AG04450 (cell line): ENCODE measurements around the gene GKAP1. TPM values are rescaled to one million over a fixed set of nuclear protein-coding genes. Genes with fewer than 3 reads are reported as not detected.
A peak's percentile ranks its signal among the peaks of the same experiment; 100 is the strongest.
"Not testable (repeated sequence)": the region's sequence is repeated elsewhere in the genome, so short reads cannot be mapped to it uniquely, and the experiment has no call there.

Experiments
- CTCF ChIA-PET: fragments of 300-600, 350-600 bp; formaldehyde crosslinking; extraction: SDS; loops from one replicate; lab custom pipeline; 2022; ENCODE audit warnings: antibody characterized with exemption, inconsistent platforms; lab: Charles Lee
- POLR2A ChIA-PET: fragments of 350-600 bp; formaldehyde crosslinking; extraction: SDS; loops from one replicate; lab custom pipeline; 2021; ENCODE audit warnings: antibody characterized with exemption, inconsistent platforms; lab: Yijun Ruan, JAX
- DNase-seq: peaks from one replicate; pipeline ENCODE4 v3.0.0-alpha.2; 2011; ENCODE audit warnings: low read depth, low spot score
- H3K27ac ChIP-seq: one replicate; pipeline ENCODE4 v1.5.1; 2012; ENCODE audit warnings: low read depth, low read length, control low read depth
- H3K27me3 ChIP-seq: one replicate; pipeline ENCODE4 v1.6.0; 2012; ENCODE audit warnings: low read length; ENCODE audit not compliant: control insufficient read depth, insufficient read depth
- H3K4me3 ChIP-seq: 2 replicates; pipeline ENCODE4 v1.5.1; 2011; ENCODE audit warnings: mild to moderate bottlenecking, low read depth, low read length, control low read depth
- H3K9me3 ChIP-seq: 2 replicates; pipeline ENCODE4 v1.5.1; 2012; ENCODE audit warnings: low read length; ENCODE audit not compliant: control insufficient read depth, insufficient read depth
- CTCF ChIP-seq: IDR thresholded peaks from 2 replicates; pipeline ENCODE4 v1.5.1; 2011; ENCODE audit warnings: low read depth, low read length, control low read depth, inconsistent platforms
- polyA plus RNA-seq: library from polyadenylated mRNA; depleted of rRNA; stranded (reverse); fragments of >200 nt; gene quantifications from 2 replicates; pipeline ENCODE4 v1.2.3, GENCODE V29; 2011

The GKAP1 gene
- polyA plus RNA-seq, 1 experiment: 4.7 TPM

- Histone ChIP-seq H3K27ac (peak within 1 kb of the TSS; percentile 98), H3K4me3 (peak within 1 kb of the TSS; percentile 91), H3K27me3 (no peaks in the 10 kb centered on the region), H3K9me3 (peaks cover 7% of the 10 kb centered on the region; the same call in 1 of the 2 replicates)
- no peak for TF ChIP-seq CTCF
- ChIA-PET POLR2A (interaction anchor here (0.6 to 1.0 kb wide), 3 partner anchors 11 to 178 kb away, joined by 4 to 9 read pairs (median 4); no protein-coding TSS in a partner anchor), CTCF (interaction anchor here (0.8 to 1.3 kb wide), 2 partner anchors 87 to 374 kb away, joined by 3 read pairs; no protein-coding TSS in a partner anchor)
- peak; percentile 85 for DNase-seq
Measured at GRCh38 chr9:83707768-83708514, 109.6 kb downstream of the GKAP1 start, which contains the start of gene UBQLN1. Gene UBQLN1, minus strand, starts transcription at chr9:83707958. Its CDS starts 279 bp downstream, at chr9:83707679.

GRCh38 chr9:83707518-83707767, 110.1 kb downstream of the GKAP1 start:
- H3K9me3 ChIP-seq: peaks cover 7% of the 10 kb centered on the region; the same call in 1 of the 2 replicates
- peak overlapping the region; percentile 91 for H3K4me3 ChIP-seq
- no peak for TF ChIP-seq CTCF
- POLR2A ChIA-PET: interaction anchor here (0.6 to 0.8 kb wide), 2 partner anchors 11 to 45 kb away, joined by 4 to 9 read pairs; no protein-coding TSS in a partner anchor
- H3K27me3 ChIP-seq: no peaks in the 10 kb centered on the region
- DNase-seq: no peak
- CTCF ChIA-PET: interaction anchor here (0.8 to 1.3 kb wide), 2 partner anchors 87 to 373 kb away, joined by 3 read pairs; no protein-coding TSS in a partner anchor
- peak overlapping the region; percentile 93 for H3K27ac ChIP-seq

- CTCF ChIA-PET: interaction anchor here (0.6 to 1.3 kb wide), 3 partner anchors 25 to 373 kb away, joined by 3 read pairs; no protein-coding TSS in a partner anchor
- no peak for DNase-seq
Measured at GRCh38 chr9:83706676-83707517, 110.7 kb downstream of the GKAP1 start.

GRCh38 chr9:83705219-83705651, 112.3 kb downstream of the GKAP1 start:
- H3K27me3 ChIP-seq, CTCF ChIA-PET, H3K4me3 ChIP-seq, H3K9me3 ChIP-seq, DNase-seq, POLR2A ChIA-PET, H3K27ac ChIP-seq: not testable (repeated sequence)

More at GRCh38 chr9:83706676-83707517, 110.7 kb downstream of the GKAP1 start:
- POLR2A ChIA-PET: interaction anchor here (0.6 kb wide), 1 partner anchor 45 kb away, joined by 4 read pairs; no protein-coding TSS in a partner anchor
- H3K27ac ChIP-seq: peak overlapping the region; percentile 93
- peak overlapping the region; percentile 91 for H3K4me3 ChIP-seq
- no peak for TF ChIP-seq CTCF
- H3K27me3 ChIP-seq: no peaks in the 10 kb centered on the region
- H3K9me3 ChIP-seq: peaks cover 7% of the 10 kb centered on the region; the same call in 1 of the 2 replicates

- ChIA-PET CTCF (no interaction called here), POLR2A (no interaction called here)
- DNase-seq: no peak
- TF ChIP-seq CTCF: no peak
- Histone ChIP-seq H3K27me3 (no peaks in the 10 kb centered on the region), H3K4me3 (no peak overlapping the region), H3K27ac (no peak overlapping the region), H3K9me3 (peaks cover 2% of the 10 kb centered on the region; the same call in 1 of the 2 replicates)
Measured at GRCh38 chr9:83701769-83702168, 115.8 kb downstream of the GKAP1 start.
